HG03460 (cell line): ENCODE results near the gene SNX33.
"Not testable (repeated sequence)": the region's sequence is repeated elsewhere in the genome, so short reads cannot be mapped to it uniquely, and the experiment has no call there.

Experiments
- ATAC-seq: cut with Tn5 transposase; IDR thresholded peaks from one replicate; pipeline ENCODE4 v1.9.1; 2021; ENCODE audit not compliant: unreplicated experiment

Gene SNX33

DNA sequence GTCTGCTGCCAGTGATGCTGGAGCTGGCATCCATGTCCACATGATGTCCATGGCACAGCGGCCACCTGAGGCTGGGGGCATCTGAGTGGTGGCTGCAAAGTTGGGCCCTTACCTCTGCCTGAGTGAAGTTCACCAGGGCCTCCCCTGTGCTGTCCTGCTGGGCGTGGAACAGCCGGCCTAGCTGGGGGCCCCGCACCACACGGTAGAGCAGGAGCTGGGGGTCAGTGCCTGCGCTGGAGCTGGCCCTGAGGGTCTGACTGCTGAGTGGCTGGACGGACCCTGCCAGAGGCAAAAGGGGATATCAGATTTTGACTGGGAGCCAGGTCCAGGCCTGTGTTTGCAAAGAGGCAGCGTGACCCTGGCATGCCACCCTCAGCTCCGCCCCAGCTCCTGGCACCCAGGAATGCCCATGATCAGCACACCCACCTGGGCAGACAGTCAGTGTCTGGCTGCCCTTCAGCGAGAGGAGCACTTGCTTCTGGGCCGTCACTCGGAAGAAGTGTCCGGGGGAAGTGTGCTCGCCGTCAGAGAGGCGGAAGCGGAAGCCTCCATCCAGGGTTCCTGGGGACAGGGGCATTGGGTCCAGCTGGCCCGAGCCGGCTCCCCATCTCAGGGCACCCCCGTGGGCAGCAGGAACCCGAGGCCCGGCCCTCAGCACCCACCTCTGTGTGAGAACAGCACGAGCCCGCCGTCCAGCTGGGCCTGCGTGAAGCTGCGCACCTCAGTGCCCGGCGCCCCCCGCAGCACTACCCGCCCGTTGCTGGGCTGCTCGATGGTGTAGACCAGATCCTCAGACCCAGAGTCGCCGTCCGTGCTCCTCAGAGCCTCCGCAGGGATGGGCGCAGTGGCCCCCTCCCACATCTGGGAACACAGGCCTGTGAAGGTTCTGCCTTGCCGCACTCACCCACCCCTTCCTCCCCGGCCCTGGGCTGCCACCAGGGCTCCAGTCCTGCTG, 34.7 kb downstream of the SNX33 start:
- no peak for ATAC-seq

- ATAC-seq = not testable (repeated sequence)
Observed at GRCh38 chr15:75683646-75684312, 36.1 kb downstream of the SNX33 start.

DNA sequence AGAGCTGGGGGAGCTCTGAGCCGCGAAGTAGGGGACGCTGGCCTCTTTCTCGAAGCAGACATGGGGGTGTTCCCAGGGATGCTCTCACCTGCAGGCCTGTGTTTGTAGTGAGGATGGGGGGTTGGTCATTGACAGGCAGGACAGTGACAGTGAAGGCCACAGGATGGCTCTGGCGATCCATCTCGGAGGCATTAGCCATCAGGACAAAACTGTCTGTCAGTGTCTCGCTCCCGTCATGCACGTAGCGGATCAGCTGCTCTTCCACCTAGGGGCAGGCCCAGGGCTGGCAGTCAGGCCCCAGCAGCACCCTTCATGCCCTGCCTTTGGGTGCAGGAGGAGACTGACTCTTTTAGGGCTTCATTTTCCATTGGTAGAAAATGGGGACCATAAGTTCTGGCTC, 36.9 kb downstream of the SNX33 start:
- no peak for ATAC-seq

DNA sequence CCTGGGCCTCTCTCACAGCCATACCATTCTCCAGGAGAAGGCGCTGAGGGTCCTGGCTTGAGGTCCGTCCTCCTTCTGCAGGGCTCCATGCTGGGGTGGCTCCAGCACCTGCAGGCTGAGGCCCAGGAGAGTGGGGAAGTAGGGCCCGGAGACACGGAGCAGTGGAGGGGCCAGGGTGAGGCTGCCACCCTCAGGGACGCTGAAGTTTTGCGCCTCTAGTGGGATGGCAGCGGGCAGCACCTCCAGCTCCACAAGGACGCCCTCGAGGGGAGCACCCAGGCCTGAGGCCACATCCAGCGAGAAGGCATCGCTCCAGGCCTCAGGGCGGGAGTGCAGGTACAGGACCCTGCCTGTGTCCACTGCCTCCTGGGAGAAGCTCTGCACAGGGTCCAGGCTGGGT, 37.5 kb downstream of the SNX33 start:
- ATAC-seq = no peak

GRCh38 chr15:75686212-75686642, 38.5 kb downstream of the SNX33 start:
- not testable (repeated sequence) for ATAC-seq

DNA sequence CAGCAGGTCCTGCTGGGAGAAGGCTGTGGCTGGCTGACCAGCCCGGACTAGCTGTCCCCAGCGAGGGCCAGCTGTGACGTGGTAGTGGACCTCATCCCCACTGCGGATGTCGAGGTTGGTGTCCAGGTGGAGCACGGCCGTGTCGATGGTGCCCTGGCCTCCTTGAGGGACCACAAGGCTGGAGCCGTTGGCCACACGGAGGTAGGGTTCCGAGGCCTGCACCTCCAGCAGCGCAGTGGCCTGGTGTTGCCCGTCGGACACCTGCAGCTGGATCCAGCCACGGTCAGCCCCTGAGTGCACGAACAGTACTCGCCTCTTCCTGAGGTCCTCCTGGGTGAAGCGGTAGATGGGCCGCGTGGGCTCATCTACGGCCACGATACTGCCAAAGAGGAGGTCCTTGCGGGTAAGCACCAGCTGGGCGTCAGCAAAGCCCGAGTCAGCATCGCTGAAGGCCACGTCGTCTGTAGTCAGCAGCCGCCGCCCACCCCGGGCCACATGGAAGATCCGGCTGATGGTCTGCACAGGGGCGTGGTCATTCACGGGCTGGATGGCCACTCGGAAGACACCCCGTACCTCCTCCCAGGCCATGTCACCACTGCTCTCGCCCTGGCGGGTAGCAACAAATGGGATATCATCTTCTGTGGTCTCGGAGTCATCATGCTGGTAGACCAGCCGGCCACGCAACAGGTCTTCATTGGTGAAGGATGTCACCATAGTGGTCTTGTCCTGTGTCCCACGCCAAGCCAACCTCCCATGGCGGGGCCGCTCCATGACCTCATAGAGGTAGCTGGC, 40.0 kb downstream of the SNX33 start:
- ATAC-seq = no peak

DNA sequence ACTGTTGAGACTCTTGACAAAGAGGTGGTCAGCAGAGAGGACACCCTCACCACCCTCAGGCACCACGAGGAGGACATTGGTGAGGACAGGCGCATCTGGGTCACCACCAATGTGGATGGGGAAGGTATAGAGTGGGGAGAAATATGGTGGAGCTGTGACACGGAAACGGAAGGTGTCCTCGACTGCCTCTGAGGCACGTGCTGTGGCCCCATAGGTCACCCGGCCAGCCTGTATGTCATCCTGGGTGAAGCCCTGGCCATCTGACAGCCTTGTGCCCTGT, 40.5 kb downstream of the SNX33 start:
- no peak for ATAC-seq

GRCh38 chr15:75688831-75689230, 41.1 kb downstream of the SNX33 start:
- ATAC-seq = no peak

- not testable (repeated sequence) for ATAC-seq
Observed at GRCh38 chr15:75689429-75689828, 41.7 kb downstream of the SNX33 start.

DNA sequence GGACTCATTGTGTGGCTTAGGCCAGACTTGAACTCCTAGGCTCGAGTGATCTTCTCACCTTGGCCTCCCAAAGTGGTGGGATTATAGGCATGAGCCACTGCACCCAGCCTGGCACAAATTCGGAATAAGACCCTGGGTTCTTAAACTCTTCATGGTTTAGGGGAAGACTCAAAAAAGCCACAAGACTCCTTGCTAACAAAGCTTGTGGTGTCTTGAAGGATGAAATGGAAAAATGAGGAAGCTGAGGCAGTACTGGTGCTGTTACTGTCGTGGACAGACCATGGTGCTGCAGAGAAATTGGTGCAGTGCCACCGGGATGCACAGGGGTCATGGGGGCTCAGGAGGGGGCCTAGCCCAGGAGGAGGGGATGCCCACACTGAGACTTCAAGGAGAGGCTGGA, 44.6 kb downstream of the SNX33 start:
- ATAC-seq = not testable (repeated sequence)

GRCh38 chr15:75693028-75693427, 45.3 kb downstream of the SNX33 start:
- not testable (repeated sequence) for ATAC-seq

GRCh38 chr15:75693501-75694240, 46.0 kb downstream of the SNX33 start:
- ATAC-seq = no peak

DNA sequence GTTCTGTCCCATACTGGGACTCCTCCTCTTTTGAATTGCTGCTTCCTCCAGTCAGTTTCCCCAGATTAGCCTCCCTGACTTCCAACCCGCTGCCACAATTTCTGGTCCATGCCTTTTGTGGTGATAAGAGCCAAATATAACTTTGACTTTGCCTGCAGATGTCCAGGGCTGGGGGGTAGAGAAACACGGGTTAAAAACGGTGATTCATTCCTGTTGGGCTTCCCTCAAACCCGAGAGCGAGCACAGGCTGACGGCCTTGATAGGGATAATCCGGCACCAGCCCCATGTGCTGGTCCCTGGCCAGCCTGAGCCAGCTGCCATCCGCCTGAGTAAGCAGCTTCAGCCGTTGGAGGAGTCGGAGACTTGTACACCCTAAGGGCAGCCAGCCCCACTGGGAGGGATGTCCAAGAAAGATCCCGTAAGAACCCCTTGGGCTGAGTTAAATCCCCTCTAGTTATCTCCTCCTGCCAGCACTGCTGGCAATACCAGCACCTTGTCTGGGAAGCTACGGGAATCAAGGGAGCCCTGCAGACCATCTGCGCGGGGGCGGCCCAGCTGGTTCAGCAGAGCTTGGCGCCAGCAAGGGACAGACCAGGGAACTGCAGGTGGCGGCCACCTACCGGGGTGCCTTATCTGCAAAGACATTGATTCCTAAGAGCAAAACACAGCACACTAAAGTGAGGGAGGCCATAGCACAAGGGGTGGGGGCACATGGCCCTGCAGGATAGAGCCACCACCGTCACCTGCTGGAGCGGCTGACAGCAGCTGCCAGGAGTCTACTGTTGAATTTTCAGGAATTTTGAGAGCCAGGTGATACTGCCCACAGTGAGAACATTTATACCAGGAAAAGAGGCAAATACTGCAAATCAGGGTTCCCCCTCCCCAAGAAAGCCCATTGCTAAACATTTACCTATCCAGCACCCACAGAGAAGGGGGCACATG, 46.8 kb downstream of the SNX33 start:
- no peak for ATAC-seq

DNA sequence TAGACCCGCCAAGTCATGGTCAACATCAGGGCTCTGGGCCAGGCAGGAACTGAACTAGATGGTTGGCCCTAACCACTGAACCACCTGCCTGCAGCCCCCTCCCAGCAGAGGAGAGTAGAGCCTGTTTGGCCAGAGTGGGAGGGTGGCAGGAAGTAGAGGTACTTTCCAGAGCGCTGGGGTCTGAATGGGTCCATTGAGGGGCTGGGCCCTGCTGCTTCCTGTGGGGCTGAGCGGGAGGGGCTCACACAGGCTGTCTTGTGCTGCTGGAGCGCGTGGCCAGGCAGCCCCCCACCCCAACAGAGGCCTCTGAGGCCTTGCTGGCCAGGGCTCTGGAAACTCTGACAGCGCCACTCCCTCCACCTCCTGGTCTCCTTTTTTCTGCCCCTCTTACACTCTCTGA, 47.5 kb downstream of the SNX33 start:
- ATAC-seq = no peak

GRCh38 chr15:75695634-75696310, 48.1 kb downstream of the SNX33 start:
- ATAC-seq = no peak

DNA sequence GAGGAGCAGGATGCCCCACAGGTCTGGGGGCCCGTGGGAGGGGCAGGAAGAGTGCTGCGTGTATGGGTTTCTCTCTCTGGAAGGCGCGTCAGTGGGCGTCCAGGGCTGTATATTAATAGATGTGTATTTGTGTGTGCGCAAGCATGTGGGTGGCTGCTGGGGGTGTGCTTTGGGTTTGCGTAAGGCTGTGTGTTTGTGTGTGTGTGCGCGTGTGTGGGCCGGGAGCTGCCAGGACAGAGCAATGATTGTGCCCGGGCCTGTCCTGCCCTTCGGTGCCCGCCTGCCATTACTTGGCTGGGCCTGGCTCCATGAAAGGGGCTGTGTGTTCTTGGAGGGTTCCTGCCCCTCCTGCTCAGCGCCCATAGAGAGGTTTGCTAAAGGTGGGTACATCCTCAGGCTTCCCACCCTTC, 48.6 kb downstream of the SNX33 start:
- no peak for ATAC-seq

GRCh38 chr15:75696854-75697259, 49.1 kb downstream of the SNX33 start:
- no peak for ATAC-seq

- no peak for ATAC-seq
Observed at GRCh38 chr15:75697523-75697922, 49.8 kb downstream of the SNX33 start.
